ENCODE data around the gene DUSP5.

Gene DUSP5

GRCh38 chr10:110458266-110458920, 39.3 kb upstream of the DUSP5 start:
- Histone ChIP-seq H3F3A (ENCODE audit: control insufficient read depth, insufficient read depth) (0 out of 2 replicates have a peak, but pooled peaks cover 7% of the 10 kb centered on the region), H3K27ac (ENCODE audit: low read depth, low read length) (peak overlapping the region; percentile 48), H3K4me2 (ENCODE audit: low read length) (peak overlapping the region; percentile 47), H3K4me1 (ENCODE audit: control insufficient read depth, low read length) (peaks cover 68% of the 10 kb centered on the region), H3K27me3 (ENCODE audit: control insufficient read depth, low read length) (no peaks in the 10 kb centered on the region), H3K79me2 (ENCODE audit: control insufficient read depth, low read length) (no peaks in the 10 kb centered on the region), H3K9me3 (ENCODE audit: control insufficient read depth, insufficient read depth, low read length) (no peaks in the 10 kb centered on the region), H3K36me3 (ENCODE audit: control insufficient read depth, low read length) (no peaks in the 10 kb centered on the region), H4K20me1 (ENCODE audit: control insufficient read depth, insufficient read depth, low read depth, low read length) (no peaks in the 10 kb centered on the region), H3K9me2 (replicated peaks; ENCODE audit: control insufficient read depth, low read length) (no peaks in the 10 kb centered on the region), H3K4me3 (ENCODE audit: low read length) (peak overlapping the region; percentile 30)
- TF ChIP-seq EZH2phosphoT487 (IDR thresholded peaks at IDR 0.05; ENCODE audit: borderline replicate concordance, low read length) (no peak), CTCF (IDR thresholded peaks at IDR 0.05; ENCODE audit: low read depth, low read length, poor library complexity, severe bottlenecking) (no peak)

GRCh38 chr10:110459600-110459999, 38.1 kb upstream of the DUSP5 start:
- Histone ChIP-seq H4K20me1 (ENCODE audit: control insufficient read depth, insufficient read depth, low read depth, low read length) (no peaks in the 10 kb centered on the region), H3K36me3 (ENCODE audit: control insufficient read depth, low read length) (no peaks in the 10 kb centered on the region), H3K27me3 (ENCODE audit: control insufficient read depth, low read length) (no peaks in the 10 kb centered on the region), H3F3A (ENCODE audit: control insufficient read depth, insufficient read depth) (0 out of 2 replicates have a peak, but pooled peaks cover 7% of the 10 kb centered on the region), H3K9me2 (replicated peaks; ENCODE audit: control insufficient read depth, low read length) (no peaks in the 10 kb centered on the region), H3K4me2 (ENCODE audit: low read length) (peak overlapping the region; percentile 48), H3K27ac (ENCODE audit: low read depth, low read length) (no peak overlapping the region), H3K4me1 (ENCODE audit: control insufficient read depth, low read length) (peaks cover 79% of the 10 kb centered on the region), H3K4me3 (ENCODE audit: low read length) (peak overlapping the region; percentile 36; the same call in 1 of the 2 replicates), H3K9me3 (ENCODE audit: control insufficient read depth, insufficient read depth, low read length) (no peaks in the 10 kb centered on the region), H3K79me2 (ENCODE audit: control insufficient read depth, low read length) (no peaks in the 10 kb centered on the region)
- no peak for TF ChIP-seq CTCF (IDR thresholded peaks at IDR 0.05; ENCODE audit: low read depth, low read length, poor library complexity, severe bottlenecking)
- TF ChIP-seq EZH2phosphoT487 (IDR thresholded peaks at IDR 0.05; ENCODE audit: borderline replicate concordance, low read length), result no peak

- Histone ChIP-seq H4K20me1 (ENCODE audit: control insufficient read depth, insufficient read depth, low read depth, low read length) (no peaks in the 10 kb centered on the region), H3K4me1 (ENCODE audit: control insufficient read depth, low read length) (peaks cover 83% of the 10 kb centered on the region), H3F3A (ENCODE audit: control insufficient read depth, insufficient read depth) (0 out of 2 replicates have a peak, but pooled peaks cover 7% of the 10 kb centered on the region), H3K36me3 (ENCODE audit: control insufficient read depth, low read length) (no peaks in the 10 kb centered on the region), H3K27ac (ENCODE audit: low read depth, low read length) (no peak overlapping the region), H3K4me3 (ENCODE audit: low read length) (peak overlapping the region; percentile 36; the same call in 1 of the 2 replicates), H3K9me2 (replicated peaks; ENCODE audit: control insufficient read depth, low read length) (no peaks in the 10 kb centered on the region), H3K9me3 (ENCODE audit: control insufficient read depth, insufficient read depth, low read length) (no peaks in the 10 kb centered on the region), H3K79me2 (ENCODE audit: control insufficient read depth, low read length) (no peaks in the 10 kb centered on the region), H3K4me2 (ENCODE audit: low read length) (peak overlapping the region; percentile 48), H3K27me3 (ENCODE audit: control insufficient read depth, low read length) (no peaks in the 10 kb centered on the region)
- TF ChIP-seq EZH2phosphoT487 (IDR thresholded peaks at IDR 0.05; ENCODE audit: borderline replicate concordance, low read length), result no peak
- TF ChIP-seq CTCF (IDR thresholded peaks at IDR 0.05; ENCODE audit: low read depth, low read length, poor library complexity, severe bottlenecking), result no peak
Measured at GRCh38 chr10:110460111-110460809, 37.4 kb upstream of the DUSP5 start.

Measured in DOHH2 (cell line).